SK-N-SH (cell line): ENCODE results near the gene NLRP1. TPM values are rescaled to one million over a fixed set of nuclear protein-coding genes. Genes with fewer than 3 reads are reported as not detected.

Source experiments
- CTCF ChIA-PET: fragments of 300-600, 350-600 bp; formaldehyde crosslinking; extraction: SDS; loops from one replicate; lab custom pipeline; 2021; lab: Yijun Ruan, JAX
- POLR2A ChIA-PET: fragments of 350-600 bp; sonication (Branson Sonifier 250); formaldehyde crosslinking; extraction: SDS; loops from one replicate; lab custom pipeline; 2020; ENCODE audit warnings: antibody characterized with exemption, inconsistent platforms; lab: Yijun Ruan, JAX
- DNase-seq: peaks from one replicate; pipeline ENCODE4 v3.0.0; 2012
- H2AFZ ChIP-seq: fragments of 200-600 bp; sonication (generic); 2 replicates; pipeline ENCODE4 v1.8.1; 2016; ENCODE audit warnings: antibody characterized with exemption, mild to moderate bottlenecking, low read depth
- H3F3A ChIP-seq: fragments of 200-600 bp; sonication (generic); replicated peaks from 2 replicates; pipeline ENCODE3; 2016; ENCODE audit warnings: antibody characterized with exemption, mild to moderate bottlenecking; ENCODE audit not compliant: insufficient read depth
- H3K27ac ChIP-seq, 2 experiments: fragments of 200-500 bp in 1 of 2; fragments of 200-600 bp in 1 of 2; sonication (Bioruptor generic) in 1 of 2; sonication (generic), shearing (Covaris generic) in 1 of 2; 2 replicates each; pipeline versions ENCODE4 v1.5.1 to v1.6.1; 2014 to 2016; ENCODE audit warnings: low read depth in 2 of 2, inconsistent platforms in 1 of 2, low read length in 1 of 2, mild to moderate bottlenecking in 1 of 2, mixed read lengths in 1 of 2
- H3K27me3 ChIP-seq: fragments of 200-600 bp; sonication (generic), shearing (Covaris generic); 2 replicates; pipeline ENCODE4 v1.6.1; 2016; ENCODE audit warnings: mixed run types; ENCODE audit not compliant: insufficient read depth
- H3K36me3 ChIP-seq, 2 experiments: fragments of 200-500 bp in 1 of 2; fragments of 200-600 bp in 1 of 2; sonication (Bioruptor generic) in 1 of 2; sonication (generic) in 1 of 2; replicated peaks in 1 of 2; 2 replicates each; pipeline versions ENCODE3 to v1.5.1; 2014 to 2016; ENCODE audit warnings: low read length in 1 of 2, mild to moderate bottlenecking in 1 of 2; ENCODE audit not compliant: insufficient read depth in 2 of 2, control insufficient read depth in 1 of 2
- H3K4me1 ChIP-seq, 2 experiments: fragments of 200-500 bp in 1 of 2; fragments of 200-600 bp in 1 of 2; sonication (Bioruptor generic) in 1 of 2; sonication (generic), shearing (Covaris generic) in 1 of 2; 2 replicates each; pipeline versions ENCODE4 v1.5.1 to v1.6.1; 2014 to 2016; ENCODE audit warnings: low read depth in 1 of 2, low read length in 1 of 2, mixed run types in 1 of 2; ENCODE audit not compliant: insufficient read depth in 2 of 2, control insufficient read depth in 1 of 2
- H3K4me2 ChIP-seq: fragments of 200-600 bp; sonication (generic), shearing (Covaris generic); 2 replicates; pipeline ENCODE4 v1.6.1; 2017; ENCODE audit warnings: mixed run types
- H3K4me3 ChIP-seq, 2 experiments: fragments of 200-500 bp in 1 of 2; fragments of 200-600 bp in 1 of 2; sonication (Bioruptor generic) in 1 of 2; sonication (generic), shearing (Covaris generic) in 1 of 2; 2 replicates each; pipeline versions ENCODE4 v1.5.1 to v1.8.1; 2014 to 2016; ENCODE audit warnings: low read depth in 2 of 2, inconsistent platforms in 1 of 2, low read length in 1 of 2, mild to moderate bottlenecking in 1 of 2, mixed read lengths in 1 of 2, moderate library complexity in 1 of 2
- H3K79me2 ChIP-seq: fragments of 200-600 bp; sonication (generic); 2 replicates; pipeline ENCODE4 v1.8.1; 2017; ENCODE audit warnings: mild to moderate bottlenecking; ENCODE audit not compliant: insufficient read depth
- H3K9ac ChIP-seq: fragments of 200-600 bp; sonication (generic); 2 replicates; pipeline ENCODE4 v1.6.1; 2017; ENCODE audit warnings: mixed run types
- H3K9me2 ChIP-seq: fragments of 200-600 bp; sonication (generic); 2 replicates; pipeline ENCODE4 v1.6.1; 2017; ENCODE audit warnings: mixed run types
- H3K9me3 ChIP-seq: fragments of 200-600 bp; sonication (generic); 2 replicates; pipeline ENCODE4 v1.6.1; 2017; ENCODE audit warnings: mixed run types, mild to moderate bottlenecking, moderate library complexity
- H4K20me1 ChIP-seq: fragments of 200-600 bp; sonication (generic); 2 replicates; pipeline ENCODE4 v1.6.1; 2017; ENCODE audit warnings: mild to moderate bottlenecking, mixed run types; ENCODE audit not compliant: insufficient read depth
- FOSL2 ChIP-seq: IDR thresholded peaks from 2 replicates; pipeline ENCODE4 v1.4.0; 2012; ENCODE audit warnings: low read depth, mild to moderate bottlenecking, moderate library complexity, borderline replicate concordance
- FOXJ3 ChIP-seq: sonication (generic); formaldehyde crosslinking; IDR thresholded peaks from 2 replicates; pipeline ENCODE4 v1.5.1; 2020; ENCODE audit warnings: mild to moderate bottlenecking, missing genetic modification reagents
- FOXM1 ChIP-seq: IDR thresholded peaks from 2 replicates; pipeline ENCODE4 v1.4.0; 2012; ENCODE audit warnings: low read depth, mild to moderate bottlenecking
- GATA2 ChIP-seq: sonication (generic); formaldehyde crosslinking; IDR thresholded peaks from 2 replicates; pipeline ENCODE4 v1.5.0; 2020; ENCODE audit warnings: mild to moderate bottlenecking, missing genetic modification reagents
- MXI1 ChIP-seq: IDR thresholded peaks from 2 replicates; pipeline ENCODE4 v1.6.1; 2012; ENCODE audit warnings: mild to moderate bottlenecking, low read depth, low read length, improper control_type of control experiment
- NFIC ChIP-seq: IDR thresholded peaks from 2 replicates; pipeline ENCODE4 v1.4.0; 2012; ENCODE audit warnings: borderline replicate concordance
- NRF1 ChIP-seq: IDR thresholded peaks from 2 replicates; pipeline ENCODE4 v1.6.1; 2012; ENCODE audit warnings: low read depth, mild to moderate bottlenecking, low read length
- POLR2AphosphoS5 ChIP-seq: IDR thresholded peaks from 2 replicates; pipeline ENCODE4 v1.6.1; 2012; ENCODE audit warnings: low read depth, low read length
- RAD21 ChIP-seq: IDR thresholded peaks from 2 replicates; pipeline ENCODE4 v1.6.1; 2012; ENCODE audit warnings: mild to moderate bottlenecking, low read length
- RFX5 ChIP-seq: IDR thresholded peaks from 2 replicates; pipeline ENCODE4 v1.6.1; 2012; ENCODE audit warnings: mild to moderate bottlenecking, improper control_type of control experiment, low read length
- RXRA ChIP-seq: IDR thresholded peaks from 2 replicates; pipeline ENCODE4 v1.4.0; 2012; ENCODE audit warnings: low read depth, mild to moderate bottlenecking, borderline replicate concordance
- SIN3A ChIP-seq: IDR thresholded peaks from 2 replicates; pipeline ENCODE4 v1.6.1; 2012; ENCODE audit warnings: low read depth, mild to moderate bottlenecking, low read length, moderate library complexity, borderline replicate concordance
- SMC3 ChIP-seq: IDR thresholded peaks from 2 replicates; pipeline ENCODE4 v1.6.1; 2012; ENCODE audit warnings: low read depth, low read length, improper control_type of control experiment
- TCF12 ChIP-seq: IDR thresholded peaks from 2 replicates; pipeline ENCODE4 v1.4.0; 2012
- TEAD4 ChIP-seq: IDR thresholded peaks from 2 replicates; pipeline ENCODE4 v1.4.0; 2012; ENCODE audit warnings: mild to moderate bottlenecking, borderline replicate concordance; ENCODE audit not compliant: insufficient read depth
- WGBS: methylation state at CpG from one replicate; pipeline ENCODE4 v1.1.6; 2017; ENCODE audit warnings: low lambda C conversion rate; 5-methylcytosine and 5-hydroxymethylcytosine counted together
- polyA plus RNA-seq, 3 experiments: library from polyadenylated mRNA; depleted of rRNA; stranded (reverse); fragments of >200 nt; gene quantifications; 2 replicates each; pipeline ENCODE4 v1.2.3, GENCODE V29; 2012
- TF ChIP-seq, protein P1 (sequence below): IDR thresholded peaks from 2 replicates; pipeline ENCODE4 v1.6.1; 2012; ENCODE audit warnings: mild to moderate bottlenecking, low read depth, low read length, moderate library complexity
- TF ChIP-seq, protein P2 (sequence below): fragments of 150-350 bp; IDR thresholded peaks from 2 replicates; pipeline ENCODE4 v1.6.1; 2016; ENCODE audit warnings: mild to moderate bottlenecking, low read depth, low read length
- TF ChIP-seq, protein P3 (sequence below): fragments of 200-600 bp; sonication (generic); IDR thresholded peaks from 2 replicates; pipeline ENCODE4 v1.6.1; 2017; ENCODE audit warnings: antibody characterized with exemption, mild to moderate bottlenecking, moderate library complexity
- TF ChIP-seq, protein P4 (sequence below): IDR thresholded peaks from 2 replicates; pipeline ENCODE4; 2012
- TF ChIP-seq, protein P5 (sequence below): IDR thresholded peaks from 2 replicates; pipeline ENCODE4 v1.4.0; 2012; ENCODE audit warnings: low read depth

The NLRP1 gene
- polyA plus RNA-seq, 1 of the 3 experiments (the other 2 are of a cell fraction), result 51.4 TPM

DNA sequence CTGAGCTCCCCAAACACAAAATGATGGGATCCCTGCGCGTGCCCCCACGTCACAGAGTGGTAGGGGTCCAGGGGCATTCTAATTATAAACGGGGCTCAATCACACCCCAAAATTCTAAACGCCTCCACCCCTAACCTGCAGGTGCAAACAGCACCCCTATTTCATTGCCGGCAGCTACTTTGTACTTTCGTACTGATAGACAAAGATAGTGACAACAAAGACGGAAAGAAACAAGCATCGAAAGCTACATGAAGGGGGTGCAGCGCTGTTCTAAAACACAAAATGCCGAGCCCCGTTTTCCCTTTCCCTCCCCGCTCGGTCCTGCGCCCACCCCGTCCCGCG lies 84.1 kb downstream of the NLRP1 start:
- Histone ChIP-seq H4K20me1 (no peaks in the 10 kb centered on the region), H3K9ac (peak overlapping the region; percentile 66), H3K36me3 (no peaks in the 10 kb centered on the region), H3K9me2 (no peaks in the 10 kb centered on the region), H3K79me2 (peaks cover 12% of the 10 kb centered on the region)
- ChIA-PET POLR2A (interaction anchor here (1.7 to 3.2 kb wide), 2 partner anchors 13 to 32 kb away, joined by 14 to 46 read pairs; partner anchors contain the start of genes DERL2, DHX33 and MIS12), CTCF (interaction anchor here (1.0 to 2.1 kb wide), 7 partner anchors 12 to 61 kb away, joined by 3 to 7 read pairs (median 3); partner anchors contain the start of genes C1QBP, DERL2 and MIS12)
- TF ChIP-seq, protein P1, sequence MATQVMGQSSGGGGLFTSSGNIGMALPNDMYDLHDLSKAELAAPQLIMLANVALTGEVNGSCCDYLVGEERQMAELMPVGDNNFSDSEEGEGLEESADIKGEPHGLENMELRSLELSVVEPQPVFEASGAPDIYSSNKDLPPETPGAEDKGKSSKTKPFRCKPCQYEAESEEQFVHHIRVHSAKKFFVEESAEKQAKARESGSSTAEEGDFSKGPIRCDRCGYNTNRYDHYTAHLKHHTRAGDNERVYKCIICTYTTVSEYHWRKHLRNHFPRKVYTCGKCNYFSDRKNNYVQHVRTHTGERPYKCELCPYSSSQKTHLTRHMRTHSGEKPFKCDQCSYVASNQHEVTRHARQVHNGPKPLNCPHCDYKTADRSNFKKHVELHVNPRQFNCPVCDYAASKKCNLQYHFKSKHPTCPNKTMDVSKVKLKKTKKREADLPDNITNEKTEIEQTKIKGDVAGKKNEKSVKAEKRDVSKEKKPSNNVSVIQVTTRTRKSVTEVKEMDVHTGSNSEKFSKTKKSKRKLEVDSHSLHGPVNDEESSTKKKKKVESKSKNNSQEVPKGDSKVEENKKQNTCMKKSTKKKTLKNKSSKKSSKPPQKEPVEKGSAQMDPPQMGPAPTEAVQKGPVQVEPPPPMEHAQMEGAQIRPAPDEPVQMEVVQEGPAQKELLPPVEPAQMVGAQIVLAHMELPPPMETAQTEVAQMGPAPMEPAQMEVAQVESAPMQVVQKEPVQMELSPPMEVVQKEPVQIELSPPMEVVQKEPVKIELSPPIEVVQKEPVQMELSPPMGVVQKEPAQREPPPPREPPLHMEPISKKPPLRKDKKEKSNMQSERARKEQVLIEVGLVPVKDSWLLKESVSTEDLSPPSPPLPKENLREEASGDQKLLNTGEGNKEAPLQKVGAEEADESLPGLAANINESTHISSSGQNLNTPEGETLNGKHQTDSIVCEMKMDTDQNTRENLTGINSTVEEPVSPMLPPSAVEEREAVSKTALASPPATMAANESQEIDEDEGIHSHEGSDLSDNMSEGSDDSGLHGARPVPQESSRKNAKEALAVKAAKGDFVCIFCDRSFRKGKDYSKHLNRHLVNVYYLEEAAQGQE, result no peak
- TF ChIP-seq GATA2 (CRISPR knock-in tag), result no peak
- TF ChIP-seq, protein P2, sequence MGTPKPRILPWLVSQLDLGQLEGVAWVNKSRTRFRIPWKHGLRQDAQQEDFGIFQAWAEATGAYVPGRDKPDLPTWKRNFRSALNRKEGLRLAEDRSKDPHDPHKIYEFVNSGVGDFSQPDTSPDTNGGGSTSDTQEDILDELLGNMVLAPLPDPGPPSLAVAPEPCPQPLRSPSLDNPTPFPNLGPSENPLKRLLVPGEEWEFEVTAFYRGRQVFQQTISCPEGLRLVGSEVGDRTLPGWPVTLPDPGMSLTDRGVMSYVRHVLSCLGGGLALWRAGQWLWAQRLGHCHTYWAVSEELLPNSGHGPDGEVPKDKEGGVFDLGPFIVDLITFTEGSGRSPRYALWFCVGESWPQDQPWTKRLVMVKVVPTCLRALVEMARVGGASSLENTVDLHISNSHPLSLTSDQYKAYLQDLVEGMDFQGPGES, result no peak
- TF ChIP-seq MXI1, result no peak
- TF ChIP-seq FOXJ3 (CRISPR knock-in tag), result no peak
- TF ChIP-seq FOXM1, result no peak
- TF ChIP-seq, protein P3, sequence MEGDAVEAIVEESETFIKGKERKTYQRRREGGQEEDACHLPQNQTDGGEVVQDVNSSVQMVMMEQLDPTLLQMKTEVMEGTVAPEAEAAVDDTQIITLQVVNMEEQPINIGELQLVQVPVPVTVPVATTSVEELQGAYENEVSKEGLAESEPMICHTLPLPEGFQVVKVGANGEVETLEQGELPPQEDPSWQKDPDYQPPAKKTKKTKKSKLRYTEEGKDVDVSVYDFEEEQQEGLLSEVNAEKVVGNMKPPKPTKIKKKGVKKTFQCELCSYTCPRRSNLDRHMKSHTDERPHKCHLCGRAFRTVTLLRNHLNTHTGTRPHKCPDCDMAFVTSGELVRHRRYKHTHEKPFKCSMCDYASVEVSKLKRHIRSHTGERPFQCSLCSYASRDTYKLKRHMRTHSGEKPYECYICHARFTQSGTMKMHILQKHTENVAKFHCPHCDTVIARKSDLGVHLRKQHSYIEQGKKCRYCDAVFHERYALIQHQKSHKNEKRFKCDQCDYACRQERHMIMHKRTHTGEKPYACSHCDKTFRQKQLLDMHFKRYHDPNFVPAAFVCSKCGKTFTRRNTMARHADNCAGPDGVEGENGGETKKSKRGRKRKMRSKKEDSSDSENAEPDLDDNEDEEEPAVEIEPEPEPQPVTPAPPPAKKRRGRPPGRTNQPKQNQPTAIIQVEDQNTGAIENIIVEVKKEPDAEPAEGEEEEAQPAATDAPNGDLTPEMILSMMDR, result no peak
- no peak for TF ChIP-seq SIN3A
- TF ChIP-seq TCF12, result no peak
- TF ChIP-seq RAD21, result no peak
- TF ChIP-seq RFX5, result no peak
- TF ChIP-seq TEAD4, result no peak
- TF ChIP-seq, protein P4, sequence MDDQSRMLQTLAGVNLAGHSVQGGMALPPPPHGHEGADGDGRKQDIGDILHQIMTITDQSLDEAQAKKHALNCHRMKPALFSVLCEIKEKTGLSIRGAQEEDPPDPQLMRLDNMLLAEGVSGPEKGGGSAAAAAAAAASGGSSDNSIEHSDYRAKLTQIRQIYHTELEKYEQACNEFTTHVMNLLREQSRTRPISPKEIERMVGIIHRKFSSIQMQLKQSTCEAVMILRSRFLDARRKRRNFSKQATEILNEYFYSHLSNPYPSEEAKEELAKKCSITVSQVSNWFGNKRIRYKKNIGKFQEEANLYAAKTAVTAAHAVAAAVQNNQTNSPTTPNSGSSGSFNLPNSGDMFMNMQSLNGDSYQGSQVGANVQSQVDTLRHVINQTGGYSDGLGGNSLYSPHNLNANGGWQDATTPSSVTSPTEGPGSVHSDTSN, result no peak
- no peak for TF ChIP-seq SMC3
- no peak for TF ChIP-seq RXRA
- no peak for TF ChIP-seq POLR2AphosphoS5
- no peak for TF ChIP-seq NRF1
- TF ChIP-seq, protein P5, sequence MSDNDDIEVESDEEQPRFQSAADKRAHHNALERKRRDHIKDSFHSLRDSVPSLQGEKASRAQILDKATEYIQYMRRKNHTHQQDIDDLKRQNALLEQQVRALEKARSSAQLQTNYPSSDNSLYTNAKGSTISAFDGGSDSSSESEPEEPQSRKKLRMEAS, result no peak
- no peak for TF ChIP-seq NFIC
- no peak for TF ChIP-seq FOSL2
- TF ChIP-seq, all 33 proteins: peak for 0
- no peaks in the 10 kb centered on the region for H3K27me3 ChIP-seq
- H3K9me3 ChIP-seq, result no peaks in the 10 kb centered on the region
- peak overlapping the region; percentile 65 to 78 for H3K4me3 ChIP-seq
- H2AFZ ChIP-seq, result peak overlapping the region; percentile 86; the same call in 1 of the 2 replicates
- peaks cover 7% of the 10 kb centered on the region for H3F3A ChIP-seq
- DNase-seq, result no peak
- peaks cover 0 to 10% of the 10 kb centered on the region in 2 experiments; a peak in 2 of 4 replicates for H3K4me1 ChIP-seq
- peak overlapping the region; percentile 70 to 73; a peak in 3 of 4 replicates for H3K27ac ChIP-seq
- 2% methylated on average over 18 of the region's 18 CpGs for WGBS
- H3K4me2 ChIP-seq, result peak overlapping the region; percentile 88
